Mononuclear cell (primary cell): ENCODE data around the gene TIAM2. TPM values are rescaled to one million over a fixed set of nuclear protein-coding genes. Genes with fewer than 3 reads are reported as not detected.

Source experiments
- H3K27me3 ChIP-seq: 2 replicates; pipeline ENCODE4 v1.6.0; 2011; ENCODE audit warnings: low read length, control low read depth; ENCODE audit not compliant: insufficient read depth
- H3K4me1 ChIP-seq: 2 replicates; pipeline ENCODE4 v1.5.1; 2011; ENCODE audit warnings: mild to moderate bottlenecking, low read length, control low read depth; ENCODE audit not compliant: insufficient read depth
- H3K4me3 ChIP-seq: 2 replicates; pipeline ENCODE4 v1.5.1; 2011; ENCODE audit warnings: mild to moderate bottlenecking, low read length, moderate library complexity
- H3K9me3 ChIP-seq: 2 replicates; pipeline ENCODE4 v1.5.1; 2011; ENCODE audit warnings: low read depth, mild to moderate bottlenecking, control low read depth, low read length
- total RNA-seq: library from RNA; depleted of rRNA; stranded (reverse); fragments of >200 nt; gene quantifications from one replicate; pipeline ENCODE4 v1.2.3, GENCODE V29; 2012

The TIAM2 gene
- total RNA-seq, 1 donor = 2.8 TPM

- H3K4me3 ChIP-seq = no peak overlapping the region
- H3K9me3 ChIP-seq = no peaks in the 10 kb centered on the region
- no peaks in the 10 kb centered on the region for H3K27me3 ChIP-seq
- no peaks in the 10 kb centered on the region for H3K4me1 ChIP-seq
These were observed 31.6 kb downstream of the TIAM2 start for GRCh38 chr6:155026706-155027045.

GRCh38 chr6:155030148-155030720, 35.1 kb downstream of the TIAM2 start:
- no peaks in the 10 kb centered on the region for H3K4me1 ChIP-seq
- H3K9me3 ChIP-seq = no peaks in the 10 kb centered on the region
- no peaks in the 10 kb centered on the region for H3K27me3 ChIP-seq
- H3K4me3 ChIP-seq = no peak overlapping the region

GRCh38 chr6:155031091-155031490, 36.0 kb downstream of the TIAM2 start:
- no peak overlapping the region for H3K4me3 ChIP-seq
- H3K4me1 ChIP-seq = no peaks in the 10 kb centered on the region
- H3K27me3 ChIP-seq = no peaks in the 10 kb centered on the region
- H3K9me3 ChIP-seq = no peaks in the 10 kb centered on the region

GRCh38 chr6:155033021-155033791, 38.1 kb downstream of the TIAM2 start:
- Histone ChIP-seq H3K4me1 (no peaks in the 10 kb centered on the region), H3K4me3 (no peak overlapping the region), H3K27me3 (no peaks in the 10 kb centered on the region), H3K9me3 (no peaks in the 10 kb centered on the region)

- H3K4me1 ChIP-seq = no peaks in the 10 kb centered on the region
- no peaks in the 10 kb centered on the region for H3K9me3 ChIP-seq
- no peaks in the 10 kb centered on the region for H3K27me3 ChIP-seq
- H3K4me3 ChIP-seq = no peak overlapping the region
These were observed 41.8 kb downstream of the TIAM2 start for GRCh38 chr6:155036907-155037306.

DNA sequence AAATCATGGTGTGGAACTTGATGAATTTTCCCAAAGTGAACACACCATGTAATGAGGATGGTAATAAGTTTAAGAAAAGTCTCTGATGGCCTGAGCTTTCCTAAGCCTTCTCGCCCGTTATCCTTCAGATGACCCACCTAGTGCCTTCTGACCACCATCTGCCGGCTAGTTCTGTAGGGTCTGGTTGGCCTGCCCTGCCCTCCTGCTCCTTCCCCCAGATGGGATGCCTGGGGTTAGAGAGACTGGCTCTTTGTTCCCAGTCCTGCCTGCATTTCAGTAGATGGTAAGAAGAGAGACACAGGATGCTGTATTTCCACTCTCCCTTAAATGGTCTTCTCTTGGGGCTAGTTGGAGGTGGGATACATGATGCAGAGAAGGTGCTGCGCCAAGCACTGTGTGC, 43.0 kb downstream of the TIAM2 start:
- H3K4me3 ChIP-seq = no peak overlapping the region
- no peaks in the 10 kb centered on the region for H3K4me1 ChIP-seq
- no peaks in the 10 kb centered on the region for H3K27me3 ChIP-seq
- no peaks in the 10 kb centered on the region for H3K9me3 ChIP-seq

- Histone ChIP-seq H3K9me3 (no peaks in the 10 kb centered on the region), H3K4me3 (no peak overlapping the region), H3K4me1 (no peaks in the 10 kb centered on the region), H3K27me3 (no peaks in the 10 kb centered on the region)
These were observed 43.4 kb downstream of the TIAM2 start for GRCh38 chr6:155038527-155038926.

DNA sequence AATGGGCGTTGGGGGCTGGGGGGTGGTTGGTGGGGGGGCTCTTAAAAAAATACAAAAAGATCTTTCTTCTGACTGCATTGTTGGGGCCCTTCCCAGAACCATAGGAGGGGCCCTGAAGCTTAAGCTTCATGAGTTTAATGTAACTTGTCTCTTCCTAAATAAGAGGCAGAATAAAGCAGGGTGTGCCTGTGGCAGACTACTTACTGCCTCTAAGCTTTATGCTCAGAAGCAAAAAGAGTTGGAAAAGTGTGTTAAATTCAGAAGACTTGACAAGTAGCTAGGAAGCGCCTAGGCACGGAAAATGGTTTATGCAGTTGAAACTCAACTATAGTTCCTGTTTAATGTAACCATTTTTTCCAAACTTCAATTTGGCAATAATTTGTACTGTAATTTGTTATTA, 44.5 kb downstream of the TIAM2 start:
- H3K4me1 ChIP-seq = no peaks in the 10 kb centered on the region
- H3K9me3 ChIP-seq = no peaks in the 10 kb centered on the region
- no peak overlapping the region for H3K4me3 ChIP-seq
- H3K27me3 ChIP-seq = no peaks in the 10 kb centered on the region

DNA sequence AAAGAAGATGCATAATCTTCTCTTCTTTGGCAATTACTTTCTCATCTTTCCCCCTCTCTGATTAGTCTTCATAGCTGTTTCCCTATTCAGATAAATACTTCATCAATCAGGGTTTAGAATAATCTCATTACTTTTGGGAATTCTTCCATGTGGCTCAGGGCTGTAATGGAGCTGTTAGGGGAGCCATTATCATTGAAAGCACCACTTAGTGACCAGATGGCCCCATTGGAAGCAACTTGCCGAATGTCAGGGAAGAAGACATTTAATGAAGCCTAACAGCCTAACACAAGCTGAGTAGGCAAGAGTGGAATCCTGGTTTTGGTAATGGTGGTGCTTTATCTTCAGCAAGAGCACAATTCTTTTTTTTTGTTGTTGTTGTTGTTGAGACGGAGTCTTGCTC, 45.0 kb downstream of the TIAM2 start:
- Histone ChIP-seq H3K4me3 (no peak overlapping the region), H3K9me3 (no peaks in the 10 kb centered on the region), H3K27me3 (no peaks in the 10 kb centered on the region), H3K4me1 (no peaks in the 10 kb centered on the region)

- no peak overlapping the region for H3K4me3 ChIP-seq
- no peaks in the 10 kb centered on the region for H3K9me3 ChIP-seq
- no peaks in the 10 kb centered on the region for H3K4me1 ChIP-seq
- H3K27me3 ChIP-seq = no peaks in the 10 kb centered on the region
These were observed 46.0 kb downstream of the TIAM2 start for GRCh38 chr6:155040901-155041650.

- Histone ChIP-seq H3K9me3 (no peaks in the 10 kb centered on the region), H3K4me3 (no peak overlapping the region), H3K4me1 (no peaks in the 10 kb centered on the region), H3K27me3 (no peaks in the 10 kb centered on the region)
These were observed 46.7 kb downstream of the TIAM2 start for GRCh38 chr6:155041741-155042279.

- H3K4me3 ChIP-seq = no peak overlapping the region
- no peaks in the 10 kb centered on the region for H3K27me3 ChIP-seq
- H3K4me1 ChIP-seq = no peaks in the 10 kb centered on the region
- H3K9me3 ChIP-seq = no peaks in the 10 kb centered on the region
These were observed 47.9 kb downstream of the TIAM2 start for GRCh38 chr6:155042983-155043382.

DNA sequence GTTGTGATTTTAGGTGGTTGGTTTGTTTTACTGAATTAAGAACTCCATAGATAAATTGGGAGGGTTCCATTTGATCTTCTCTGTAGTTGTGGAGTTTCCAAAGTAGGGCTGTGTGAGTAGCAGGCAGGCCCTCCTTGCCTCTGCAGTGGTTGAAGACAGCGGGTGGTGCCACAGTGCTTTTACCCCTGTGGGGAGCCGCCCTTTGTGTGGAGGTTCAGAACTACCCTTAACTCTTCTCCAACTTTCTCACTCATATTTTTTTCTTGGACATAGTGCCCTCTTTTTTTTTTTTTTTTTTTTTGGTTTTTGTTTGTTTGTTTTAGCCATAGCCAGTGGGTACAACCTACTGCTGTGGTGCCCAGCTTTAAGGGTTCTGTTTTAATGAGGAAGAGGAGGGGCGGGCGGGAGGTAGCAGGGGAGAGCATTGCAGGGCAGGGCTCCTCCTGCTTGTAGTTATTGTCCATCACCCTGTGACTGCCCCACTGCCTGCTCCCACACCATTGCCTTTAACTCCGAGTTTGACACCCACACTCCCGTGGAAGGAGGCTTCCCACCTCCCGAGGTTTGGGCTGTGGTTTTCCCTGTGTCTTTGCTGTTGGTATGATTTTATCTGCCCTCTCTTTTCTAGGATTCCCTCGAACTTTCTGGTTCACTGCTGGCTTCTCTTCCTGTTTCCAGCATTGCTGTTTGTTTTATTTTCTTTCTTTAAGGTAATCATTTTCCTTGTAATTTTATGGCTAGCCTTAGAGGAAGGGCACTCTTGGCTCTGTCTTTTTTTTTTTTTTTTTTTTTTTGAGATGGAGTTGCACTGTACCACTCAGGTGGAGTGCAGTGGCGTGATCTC, 50.7 kb downstream of the TIAM2 start:
- no peaks in the 10 kb centered on the region for H3K9me3 ChIP-seq
- no peak overlapping the region for H3K4me3 ChIP-seq
- peaks cover 5% of the 10 kb centered on the region for H3K4me1 ChIP-seq
- H3K27me3 ChIP-seq = no peaks in the 10 kb centered on the region

- peaks cover 5% of the 10 kb centered on the region for H3K4me1 ChIP-seq
- H3K9me3 ChIP-seq = no peaks in the 10 kb centered on the region
- no peaks in the 10 kb centered on the region for H3K27me3 ChIP-seq
- no peak overlapping the region for H3K4me3 ChIP-seq
These were observed 52.4 kb downstream of the TIAM2 start for GRCh38 chr6:155047523-155047922.

- Histone ChIP-seq H3K4me3 (no peak overlapping the region), H3K9me3 (no peaks in the 10 kb centered on the region), H3K27me3 (no peaks in the 10 kb centered on the region), H3K4me1 (peaks cover 5% of the 10 kb centered on the region)
These were observed 55.2 kb downstream of the TIAM2 start for GRCh38 chr6:155050311-155050710.
